ENCODE data around the gene GSTM2. TPM values are rescaled to one million over a fixed set of nuclear protein-coding genes. Genes with fewer than 3 reads are reported as not detected.

The GSTM2 gene
- total RNA-seq, 1 donor: 14.8 TPM

GRCh38 chr1:109628540-109629321, 39.1 kb upstream of the GSTM2 start:
- H4K20me1 ChIP-seq (ENCODE audit: insufficient read depth, low read length): peaks cover 43% of the 10 kb centered on the region
- peak overlapping the region; percentile 37 for H3K27ac ChIP-seq (ENCODE audit: low read depth, low read length)

DNA sequence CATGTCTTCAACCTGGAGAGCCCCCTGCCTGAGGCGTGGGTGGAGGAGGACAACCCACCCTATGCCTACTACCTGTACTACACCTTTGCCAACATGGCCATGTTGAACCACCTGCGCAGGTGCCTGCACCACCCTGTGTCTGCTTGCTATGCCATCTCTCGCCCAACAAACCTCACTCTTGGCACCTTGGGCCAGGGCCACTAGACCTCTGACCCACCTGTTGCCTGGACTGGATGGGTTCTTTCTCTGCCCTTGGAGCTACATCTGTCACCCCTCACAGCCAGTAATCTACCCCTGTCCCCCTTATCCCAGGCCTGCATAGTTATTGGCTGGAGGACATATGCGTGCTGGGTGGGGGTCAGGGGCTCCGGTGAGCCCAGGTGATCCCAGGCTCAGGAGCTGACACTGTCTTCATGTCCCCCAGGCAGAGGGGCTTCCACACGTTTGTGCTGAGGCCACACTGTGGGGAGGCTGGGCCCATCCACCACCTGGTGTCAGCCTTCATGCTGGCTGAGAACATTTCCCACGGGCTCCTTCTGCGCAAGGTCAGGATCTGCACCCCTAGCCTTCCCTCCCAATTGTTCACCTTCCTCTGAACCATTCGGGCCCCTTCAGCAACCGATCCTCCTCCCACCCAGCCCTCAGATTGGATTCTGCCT, 38.4 kb upstream of the GSTM2 start:
- Histone ChIP-seq H2AFZ (ENCODE audit: low read length) (no peak overlapping the region), H3K27ac (ENCODE audit: low read depth, low read length) (no peak overlapping the region), H4K20me1 (ENCODE audit: insufficient read depth, low read length) (peaks cover 36% of the 10 kb centered on the region), H3K4me3 (ENCODE audit: insufficient read depth, low read length) (no peak overlapping the region), H3K79me2 (ENCODE audit: insufficient read depth, low read length) (peaks cover 20% of the 10 kb centered on the region), H3K4me2 (ENCODE audit: insufficient read depth, low read length) (no peak overlapping the region), H3K4me1 (ENCODE audit: insufficient read depth, low read length) (peaks cover 1% of the 10 kb centered on the region), H3K27me3 (ENCODE audit: insufficient read depth, low read length) (no peaks in the 10 kb centered on the region), H3K36me3 (ENCODE audit: insufficient read depth, low read length) (peaks cover 67% of the 10 kb centered on the region), H3K9me3 (ENCODE audit: low read depth, low read length) (no peaks in the 10 kb centered on the region)
- no peak for DNase-seq (ENCODE audit: insufficient read length, low spot score, missing footprints)
- TF ChIP-seq, protein P1, sequence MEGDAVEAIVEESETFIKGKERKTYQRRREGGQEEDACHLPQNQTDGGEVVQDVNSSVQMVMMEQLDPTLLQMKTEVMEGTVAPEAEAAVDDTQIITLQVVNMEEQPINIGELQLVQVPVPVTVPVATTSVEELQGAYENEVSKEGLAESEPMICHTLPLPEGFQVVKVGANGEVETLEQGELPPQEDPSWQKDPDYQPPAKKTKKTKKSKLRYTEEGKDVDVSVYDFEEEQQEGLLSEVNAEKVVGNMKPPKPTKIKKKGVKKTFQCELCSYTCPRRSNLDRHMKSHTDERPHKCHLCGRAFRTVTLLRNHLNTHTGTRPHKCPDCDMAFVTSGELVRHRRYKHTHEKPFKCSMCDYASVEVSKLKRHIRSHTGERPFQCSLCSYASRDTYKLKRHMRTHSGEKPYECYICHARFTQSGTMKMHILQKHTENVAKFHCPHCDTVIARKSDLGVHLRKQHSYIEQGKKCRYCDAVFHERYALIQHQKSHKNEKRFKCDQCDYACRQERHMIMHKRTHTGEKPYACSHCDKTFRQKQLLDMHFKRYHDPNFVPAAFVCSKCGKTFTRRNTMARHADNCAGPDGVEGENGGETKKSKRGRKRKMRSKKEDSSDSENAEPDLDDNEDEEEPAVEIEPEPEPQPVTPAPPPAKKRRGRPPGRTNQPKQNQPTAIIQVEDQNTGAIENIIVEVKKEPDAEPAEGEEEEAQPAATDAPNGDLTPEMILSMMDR (IDR thresholded peaks at IDR 0.05; ENCODE audit: extremely low read depth, low read depth, low read length): no peak

More at GRCh38 chr1:109628540-109629321, 39.1 kb upstream of the GSTM2 start:
- peak; percentile 81 for DNase-seq (ENCODE audit: insufficient read length, low spot score, missing footprints)
- H3K4me1 ChIP-seq (ENCODE audit: insufficient read depth, low read length): peaks cover 8% of the 10 kb centered on the region
- no peak overlapping the region for H3K4me3 ChIP-seq (ENCODE audit: insufficient read depth, low read length)
- TF ChIP-seq, protein P1 (IDR thresholded peaks at IDR 0.05; ENCODE audit: extremely low read depth, low read depth, low read length): no peak
- H2AFZ ChIP-seq (ENCODE audit: low read length): no peak overlapping the region
- peaks cover 27% of the 10 kb centered on the region for H3K79me2 ChIP-seq (ENCODE audit: insufficient read depth, low read length)
- H3K36me3 ChIP-seq (ENCODE audit: insufficient read depth, low read length): peaks cover 67% of the 10 kb centered on the region
- H3K9me3 ChIP-seq (ENCODE audit: low read depth, low read length): no peaks in the 10 kb centered on the region
- no peaks in the 10 kb centered on the region for H3K27me3 ChIP-seq (ENCODE audit: insufficient read depth, low read length)
- no peak overlapping the region for H3K4me2 ChIP-seq (ENCODE audit: insufficient read depth, low read length)

GRCh38 chr1:109630081-109630897, 37.6 kb upstream of the GSTM2 start:
- Histone ChIP-seq H3K9me3 (ENCODE audit: low read depth, low read length) (no peaks in the 10 kb centered on the region), H3K27ac (ENCODE audit: low read depth, low read length) (no peak overlapping the region), H3K27me3 (ENCODE audit: insufficient read depth, low read length) (no peaks in the 10 kb centered on the region), H3K79me2 (ENCODE audit: insufficient read depth, low read length) (peaks cover 12% of the 10 kb centered on the region), H3K4me3 (ENCODE audit: insufficient read depth, low read length) (no peak overlapping the region), H3K4me2 (ENCODE audit: insufficient read depth, low read length) (no peak overlapping the region), H3K4me1 (ENCODE audit: insufficient read depth, low read length) (no peaks in the 10 kb centered on the region), H2AFZ (ENCODE audit: low read length) (no peak overlapping the region), H3K36me3 (ENCODE audit: insufficient read depth, low read length) (peaks cover 67% of the 10 kb centered on the region), H4K20me1 (ENCODE audit: insufficient read depth, low read length) (peaks cover 28% of the 10 kb centered on the region)
- DNase-seq (ENCODE audit: insufficient read length, low spot score, missing footprints): peak; percentile 87
- TF ChIP-seq, protein P1 (IDR thresholded peaks at IDR 0.05; ENCODE audit: extremely low read depth, low read depth, low read length): no peak
